SK-N-SH (cell line): ENCODE data around the gene PLEKHM3. TPM values are rescaled to one million over a fixed set of nuclear protein-coding genes. Genes with fewer than 3 reads are reported as not detected.

Experiments used
- CTCF ChIA-PET: fragments of 300-600, 350-600 bp; formaldehyde crosslinking; extraction: SDS; loops from one replicate; lab custom pipeline; 2021; lab: Yijun Ruan, JAX
- POLR2A ChIA-PET: fragments of 350-600 bp; sonication (Branson Sonifier 250); formaldehyde crosslinking; extraction: SDS; loops from one replicate; lab custom pipeline; 2020; ENCODE audit warnings: antibody characterized with exemption, inconsistent platforms; lab: Yijun Ruan, JAX
- DNase-seq: peaks from one replicate; pipeline ENCODE4 v3.0.0; 2012
- H2AFZ ChIP-seq: fragments of 200-600 bp; sonication (generic); 2 replicates; pipeline ENCODE4 v1.8.1; 2016; ENCODE audit warnings: antibody characterized with exemption, mild to moderate bottlenecking, low read depth
- H3F3A ChIP-seq: fragments of 200-600 bp; sonication (generic); replicated peaks from 2 replicates; pipeline ENCODE3; 2016; ENCODE audit warnings: antibody characterized with exemption, mild to moderate bottlenecking; ENCODE audit not compliant: insufficient read depth
- H3K27ac ChIP-seq, 2 experiments: fragments of 200-500 bp in 1 of 2; fragments of 200-600 bp in 1 of 2; sonication (Bioruptor generic) in 1 of 2; sonication (generic), shearing (Covaris generic) in 1 of 2; 2 replicates each; pipeline versions ENCODE4 v1.5.1 to v1.6.1; 2014 to 2016; ENCODE audit warnings: low read depth in 2 of 2, inconsistent platforms in 1 of 2, low read length in 1 of 2, mild to moderate bottlenecking in 1 of 2, mixed read lengths in 1 of 2
- H3K27me3 ChIP-seq: fragments of 200-600 bp; sonication (generic), shearing (Covaris generic); 2 replicates; pipeline ENCODE4 v1.6.1; 2016; ENCODE audit warnings: mixed run types; ENCODE audit not compliant: insufficient read depth
- H3K36me3 ChIP-seq, 2 experiments: fragments of 200-500 bp in 1 of 2; fragments of 200-600 bp in 1 of 2; sonication (Bioruptor generic) in 1 of 2; sonication (generic) in 1 of 2; replicated peaks in 1 of 2; 2 replicates each; pipeline versions ENCODE3 to v1.5.1; 2014 to 2016; ENCODE audit warnings: low read length in 1 of 2, mild to moderate bottlenecking in 1 of 2; ENCODE audit not compliant: insufficient read depth in 2 of 2, control insufficient read depth in 1 of 2
- H3K4me1 ChIP-seq, 2 experiments: fragments of 200-500 bp in 1 of 2; fragments of 200-600 bp in 1 of 2; sonication (Bioruptor generic) in 1 of 2; sonication (generic), shearing (Covaris generic) in 1 of 2; 2 replicates each; pipeline versions ENCODE4 v1.5.1 to v1.6.1; 2014 to 2016; ENCODE audit warnings: low read depth in 1 of 2, low read length in 1 of 2, mixed run types in 1 of 2; ENCODE audit not compliant: insufficient read depth in 2 of 2, control insufficient read depth in 1 of 2
- H3K4me2 ChIP-seq: fragments of 200-600 bp; sonication (generic), shearing (Covaris generic); 2 replicates; pipeline ENCODE4 v1.6.1; 2017; ENCODE audit warnings: mixed run types
- H3K4me3 ChIP-seq, 2 experiments: fragments of 200-500 bp in 1 of 2; fragments of 200-600 bp in 1 of 2; sonication (Bioruptor generic) in 1 of 2; sonication (generic), shearing (Covaris generic) in 1 of 2; 2 replicates each; pipeline versions ENCODE4 v1.5.1 to v1.8.1; 2014 to 2016; ENCODE audit warnings: low read depth in 2 of 2, inconsistent platforms in 1 of 2, low read length in 1 of 2, mild to moderate bottlenecking in 1 of 2, mixed read lengths in 1 of 2, moderate library complexity in 1 of 2
- H3K79me2 ChIP-seq: fragments of 200-600 bp; sonication (generic); 2 replicates; pipeline ENCODE4 v1.8.1; 2017; ENCODE audit warnings: mild to moderate bottlenecking; ENCODE audit not compliant: insufficient read depth
- H3K9ac ChIP-seq: fragments of 200-600 bp; sonication (generic); 2 replicates; pipeline ENCODE4 v1.6.1; 2017; ENCODE audit warnings: mixed run types
- H3K9me2 ChIP-seq: fragments of 200-600 bp; sonication (generic); 2 replicates; pipeline ENCODE4 v1.6.1; 2017; ENCODE audit warnings: mixed run types
- H3K9me3 ChIP-seq: fragments of 200-600 bp; sonication (generic); 2 replicates; pipeline ENCODE4 v1.6.1; 2017; ENCODE audit warnings: mixed run types, mild to moderate bottlenecking, moderate library complexity
- H4K20me1 ChIP-seq: fragments of 200-600 bp; sonication (generic); 2 replicates; pipeline ENCODE4 v1.6.1; 2017; ENCODE audit warnings: mild to moderate bottlenecking, mixed run types; ENCODE audit not compliant: insufficient read depth
- CHD2 ChIP-seq: fragments of 150-350 bp; IDR thresholded peaks from 2 replicates; pipeline ENCODE4 v1.6.1; 2018; ENCODE audit warnings: low read length; ENCODE audit not compliant: partially characterized antibody
- ELF1 ChIP-seq: IDR thresholded peaks from 2 replicates; pipeline ENCODE4 v1.4.0; 2012
- FOSL2 ChIP-seq: IDR thresholded peaks from 2 replicates; pipeline ENCODE4 v1.4.0; 2012; ENCODE audit warnings: low read depth, mild to moderate bottlenecking, moderate library complexity, borderline replicate concordance
- FOXM1 ChIP-seq: IDR thresholded peaks from 2 replicates; pipeline ENCODE4 v1.4.0; 2012; ENCODE audit warnings: low read depth, mild to moderate bottlenecking
- GABPA ChIP-seq: IDR thresholded peaks from 2 replicates; pipeline ENCODE4 v1.4.0; 2012; ENCODE audit warnings: low read depth, mild to moderate bottlenecking
- IRF3 ChIP-seq: fragments of 150-350 bp; IDR thresholded peaks from 2 replicates; pipeline ENCODE4 v1.6.1; 2016; ENCODE audit warnings: mild to moderate bottlenecking, low read depth, low read length
- JUND ChIP-seq: IDR thresholded peaks from 2 replicates; pipeline ENCODE4 v1.4.0; 2012
- MAX ChIP-seq: IDR thresholded peaks from 2 replicates; pipeline ENCODE4 v1.4.0; 2012; ENCODE audit warnings: low read depth
- MEF2A ChIP-seq: IDR thresholded peaks from 2 replicates; pipeline ENCODE4 v1.4.0; 2012; ENCODE audit warnings: low read depth, borderline replicate concordance
- NRF1 ChIP-seq: IDR thresholded peaks from 2 replicates; pipeline ENCODE4 v1.6.1; 2012; ENCODE audit warnings: low read depth, mild to moderate bottlenecking, low read length
- RCOR1 ChIP-seq: fragments of 150-350 bp; IDR thresholded peaks from 2 replicates; pipeline ENCODE4 v1.6.1; 2017; ENCODE audit warnings: antibody characterized with exemption, low read length
- REST ChIP-seq: IDR thresholded peaks from 2 replicates; pipeline ENCODE4 v1.6.1; 2012; ENCODE audit warnings: mild to moderate bottlenecking, low read depth, low read length, moderate library complexity
- RFX5 ChIP-seq: IDR thresholded peaks from 2 replicates; pipeline ENCODE4 v1.6.1; 2012; ENCODE audit warnings: mild to moderate bottlenecking, improper control_type of control experiment, low read length
- TAF1 ChIP-seq: IDR thresholded peaks from 2 replicates; pipeline ENCODE4 v1.6.1; 2012; ENCODE audit warnings: low read depth, mild to moderate bottlenecking, low read length, moderate library complexity, borderline replicate concordance
- TEAD4 ChIP-seq: IDR thresholded peaks from 2 replicates; pipeline ENCODE4 v1.4.0; 2012; ENCODE audit warnings: mild to moderate bottlenecking, borderline replicate concordance; ENCODE audit not compliant: insufficient read depth
- USF1 ChIP-seq: IDR thresholded peaks from 2 replicates; pipeline ENCODE4 v1.4.0; 2012; ENCODE audit warnings: low read depth, borderline replicate concordance
- USF2 ChIP-seq: fragments of 150-350 bp; IDR thresholded peaks from 2 replicates; pipeline ENCODE4 v1.6.1; 2017; ENCODE audit warnings: antibody characterized with exemption, low read length, low read depth, borderline replicate concordance
- ZBTB33 ChIP-seq: IDR thresholded peaks from 2 replicates; pipeline ENCODE4 v1.4.0; 2012; ENCODE audit warnings: low read depth, borderline replicate concordance
- WGBS: methylation state at CpG from one replicate; pipeline ENCODE4 v1.1.6; 2017; ENCODE audit warnings: low lambda C conversion rate; 5-methylcytosine and 5-hydroxymethylcytosine counted together
- polyA plus RNA-seq, 3 experiments: library from polyadenylated mRNA; depleted of rRNA; stranded (reverse); fragments of >200 nt; gene quantifications; 2 replicates each; pipeline ENCODE4 v1.2.3, GENCODE V29; 2012

Gene PLEKHM3
- polyA plus RNA-seq, 1 of the 3 experiments (the other 2 are of a cell fraction) = 1.9 TPM

GRCh38 chr2:207935121-207935990, 90.0 kb downstream of the PLEKHM3 start:
- Histone ChIP-seq H3K4me2 (no peak overlapping the region), H2AFZ (no peak overlapping the region), H3K79me2 (no peaks in the 10 kb centered on the region), H3K4me1 (peaks cover 0 to 13% of the 10 kb centered on the region in 2 experiments; a peak in 3 of 4 replicates), H4K20me1 (no peaks in the 10 kb centered on the region), H3K9ac (no peak overlapping the region), H3K4me3 (no peak overlapping the region), H3F3A (no peaks in the 10 kb centered on the region), H3K9me3 (no peaks in the 10 kb centered on the region), H3K27ac (no peak overlapping the region), H3K36me3 (no peaks in the 10 kb centered on the region), H3K9me2 (no peaks in the 10 kb centered on the region), H3K27me3 (no peaks in the 10 kb centered on the region)
- DNase-seq = no peak
- POLR2A ChIA-PET = no interaction called here
- CTCF ChIA-PET = no interaction called here
- 76% methylated on average over 7 of the region's 7 CpGs for WGBS
- no peak for TF ChIP-seq USF1
- TF ChIP-seq ZBTB33 = no peak
- TF ChIP-seq IRF3 = no peak
- TF ChIP-seq TAF1 = no peak
- no peak for TF ChIP-seq ELF1
- TF ChIP-seq MEF2A = no peak
- TF ChIP-seq GABPA = no peak
- TF ChIP-seq USF2 = no peak
- TF ChIP-seq FOXM1 = no peak
- TF ChIP-seq JUND = no peak
- no peak for TF ChIP-seq RCOR1
- TF ChIP-seq MAX = no peak
- TF ChIP-seq NRF1 = no peak
- no peak for TF ChIP-seq TEAD4
- TF ChIP-seq FOSL2 = no peak
- TF ChIP-seq REST = no peak
- no peak for TF ChIP-seq RFX5
- TF ChIP-seq CHD2 = no peak
